WI38 (cell line): ENCODE results near the gene SCLY.
A peak's percentile ranks its signal among the peaks of the same experiment; 100 is the strongest.

Experiments
- H3K4me3 ChIP-seq: 2 replicates; pipeline ENCODE4 v1.5.1; 2011; ENCODE audit warnings: low read depth, mild to moderate bottlenecking, control low read depth, low read length
- CTCF ChIP-seq: IDR thresholded peaks from 2 replicates; pipeline ENCODE4 v1.5.1; 2012; ENCODE audit warnings: low read depth, mild to moderate bottlenecking, control low read depth, low read length

SCLY gene

GRCh38 chr2:238137885-238138284 is 77.1 kb downstream of the SCLY start:
- TF ChIP-seq CTCF, result no peak

GRCh38 chr2:238138331-238139195 is 77.8 kb downstream of the SCLY start, which contains the start of gene KLHL30:
KLHL30 (plus strand) TSS chr2:238138668; CDS start chr2:238140755, 2,087 bp downstream.
- no peak for TF ChIP-seq CTCF
- no peak within 1 kb of the TSS for H3K4me3 ChIP-seq

More at GRCh38 chr2:238137885-238138284, 77.1 kb downstream of the SCLY start:
- no peak overlapping the region for H3K4me3 ChIP-seq

GRCh38 chr2:238139196-238140039 is 78.6 kb downstream of the SCLY start:
- TF ChIP-seq CTCF, result 0 out of 2 replicates have a peak, but pooled peaks have one; percentile 18
- H3K4me3 ChIP-seq, result no peak overlapping the region

GRCh38 chr2:238140040-238140439 is 79.2 kb downstream of the SCLY start:
- TF ChIP-seq CTCF, result no peak
- no peak overlapping the region for H3K4me3 ChIP-seq

GRCh38 chr2:238140721-238141540 is 80.1 kb downstream of the SCLY start:
- no peak overlapping the region for H3K4me3 ChIP-seq
- TF ChIP-seq CTCF, result no peak

GRCh38 chr2:238141541-238142318 is 80.9 kb downstream of the SCLY start:
- no peak for TF ChIP-seq CTCF
- H3K4me3 ChIP-seq, result no peak overlapping the region
